Kidney capillary endothelial cell (primary cell): ENCODE results near the gene ALDH16A1.

Experiments
- DNase-seq: peaks from one replicate; pipeline ENCODE4 v3.0.0-alpha.2; 2018; ENCODE audit warnings: low spot score

Gene ALDH16A1

GRCh38 chr19:49453013-49453756, at the start of gene ALDH16A1:
Gene ALDH16A1 (plus strand): TSS chr19:49453225. CDS start chr19:49453332, 107 bp downstream.
- peak; percentile 96 for DNase-seq

- DNase-seq = no peak
Measured at GRCh38 chr19:49403404-49404187, 49.4 kb upstream of the ALDH16A1 start.

- no peak for DNase-seq
Measured at GRCh38 chr19:49407079-49407478, 45.9 kb upstream of the ALDH16A1 start.

GRCh38 chr19:49407482-49408015, 45.5 kb upstream of the ALDH16A1 start:
- DNase-seq = no peak

- DNase-seq = no peak
Measured at GRCh38 chr19:49408816-49409440, 44.1 kb upstream of the ALDH16A1 start.

GRCh38 chr19:49409441-49410029, 43.5 kb upstream of the ALDH16A1 start:
- DNase-seq = no peak

GRCh38 chr19:49411681-49412326, 41.2 kb upstream of the ALDH16A1 start:
- DNase-seq = no peak

- no peak for DNase-seq
Measured at GRCh38 chr19:49413348-49413747, 39.7 kb upstream of the ALDH16A1 start.

- no peak for DNase-seq
Measured at GRCh38 chr19:49414256-49414655, 38.8 kb upstream of the ALDH16A1 start.

GRCh38 chr19:49415102-49415809, 37.8 kb upstream of the ALDH16A1 start:
- no peak for DNase-seq

- no peak for DNase-seq
Measured at GRCh38 chr19:49415810-49416200, 37.2 kb upstream of the ALDH16A1 start.

- DNase-seq = no peak
Measured at GRCh38 chr19:49417088-49417487, 35.9 kb upstream of the ALDH16A1 start.

- DNase-seq = no peak
Measured at GRCh38 chr19:49418511-49418910, 34.5 kb upstream of the ALDH16A1 start.

- no peak for DNase-seq
Measured at GRCh38 chr19:49419173-49419572, 33.9 kb upstream of the ALDH16A1 start.

- no peak for DNase-seq
Measured at GRCh38 chr19:49420227-49420626, 32.8 kb upstream of the ALDH16A1 start.

GRCh38 chr19:49421039-49421877, 31.8 kb upstream of the ALDH16A1 start:
- peak; percentile 36 for DNase-seq

GRCh38 chr19:49421878-49422202, 31.2 kb upstream of the ALDH16A1 start:
- DNase-seq = no peak

- no peak for DNase-seq
Measured at GRCh38 chr19:49422407-49423070, 30.5 kb upstream of the ALDH16A1 start.

- DNase-seq = no peak
Measured at GRCh38 chr19:49423071-49423984, 29.7 kb upstream of the ALDH16A1 start, which contains the start of gene PTH2. Gene PTH2 (minus strand): TSS chr19:49423441. CDS start chr19:49423339, 102 bp downstream.
